Astrocyte of the cerebellum (primary cell): ENCODE results near the gene H2AZ1.

ENCODE experiments used
- DNase-seq: peaks from one replicate; pipeline ENCODE4 v3.0.0-alpha.2; 2011; ENCODE audit warnings: low read depth
- H3K4me3 ChIP-seq: 2 replicates; pipeline ENCODE4 v1.5.1; 2011; ENCODE audit warnings: mild to moderate bottlenecking, low read depth, low read length, moderate library complexity
- in situ Hi-C: cut with HindIII; loops from 2 replicates; pipeline ENCODE4 v1.10.0; 2017; ENCODE audit warnings: low sequenced_read_pairs
- TF ChIP-seq, protein P1 (sequence below): IDR thresholded peaks from 2 replicates; pipeline ENCODE4 v1.5.1; 2012; ENCODE audit warnings: low read length, low read depth, moderate library complexity, mild to moderate bottlenecking; ENCODE audit errors: missing control alignments

Gene H2AZ1

GRCh38 chr4:99921174-99921573 lies 28.9 kb downstream of the H2AZ1 start:
- DNase-seq: no peak
- no peak overlapping the region for H3K4me3 ChIP-seq
- TF ChIP-seq, protein P1, sequence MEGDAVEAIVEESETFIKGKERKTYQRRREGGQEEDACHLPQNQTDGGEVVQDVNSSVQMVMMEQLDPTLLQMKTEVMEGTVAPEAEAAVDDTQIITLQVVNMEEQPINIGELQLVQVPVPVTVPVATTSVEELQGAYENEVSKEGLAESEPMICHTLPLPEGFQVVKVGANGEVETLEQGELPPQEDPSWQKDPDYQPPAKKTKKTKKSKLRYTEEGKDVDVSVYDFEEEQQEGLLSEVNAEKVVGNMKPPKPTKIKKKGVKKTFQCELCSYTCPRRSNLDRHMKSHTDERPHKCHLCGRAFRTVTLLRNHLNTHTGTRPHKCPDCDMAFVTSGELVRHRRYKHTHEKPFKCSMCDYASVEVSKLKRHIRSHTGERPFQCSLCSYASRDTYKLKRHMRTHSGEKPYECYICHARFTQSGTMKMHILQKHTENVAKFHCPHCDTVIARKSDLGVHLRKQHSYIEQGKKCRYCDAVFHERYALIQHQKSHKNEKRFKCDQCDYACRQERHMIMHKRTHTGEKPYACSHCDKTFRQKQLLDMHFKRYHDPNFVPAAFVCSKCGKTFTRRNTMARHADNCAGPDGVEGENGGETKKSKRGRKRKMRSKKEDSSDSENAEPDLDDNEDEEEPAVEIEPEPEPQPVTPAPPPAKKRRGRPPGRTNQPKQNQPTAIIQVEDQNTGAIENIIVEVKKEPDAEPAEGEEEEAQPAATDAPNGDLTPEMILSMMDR: no peak
- in situ Hi-C loops: no loop called here

- TF ChIP-seq, protein P1: no peak
- DNase-seq: no peak
- in situ Hi-C loops: no loop called here
- no peak overlapping the region for H3K4me3 ChIP-seq
These were observed 31.4 kb downstream of the H2AZ1 start for GRCh38 chr4:99918656-99919055.

DNA sequence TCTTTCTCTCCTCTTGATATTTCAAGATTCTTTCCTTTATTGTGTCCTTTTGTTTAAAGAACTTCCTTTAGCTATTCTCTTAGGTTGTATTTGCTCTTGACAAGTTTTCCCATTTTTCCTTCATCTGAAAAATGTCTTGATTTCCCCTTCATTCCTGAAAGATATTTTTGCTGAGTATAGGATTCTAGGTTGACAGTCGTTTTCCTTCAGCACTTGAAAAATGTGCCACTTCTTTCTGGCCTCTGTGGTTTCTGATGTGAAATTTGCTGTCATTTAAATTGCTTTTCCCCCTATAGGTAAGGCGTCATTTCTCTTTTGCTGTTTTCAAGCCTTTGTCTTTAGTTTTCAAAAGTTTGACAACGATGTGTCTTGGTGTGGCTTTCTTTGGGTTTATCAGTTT lies 32.5 kb downstream of the H2AZ1 start:
- no peak overlapping the region for H3K4me3 ChIP-seq
- TF ChIP-seq, protein P1: no peak
- no peak for DNase-seq
- in situ Hi-C loops: no loop called here

DNA sequence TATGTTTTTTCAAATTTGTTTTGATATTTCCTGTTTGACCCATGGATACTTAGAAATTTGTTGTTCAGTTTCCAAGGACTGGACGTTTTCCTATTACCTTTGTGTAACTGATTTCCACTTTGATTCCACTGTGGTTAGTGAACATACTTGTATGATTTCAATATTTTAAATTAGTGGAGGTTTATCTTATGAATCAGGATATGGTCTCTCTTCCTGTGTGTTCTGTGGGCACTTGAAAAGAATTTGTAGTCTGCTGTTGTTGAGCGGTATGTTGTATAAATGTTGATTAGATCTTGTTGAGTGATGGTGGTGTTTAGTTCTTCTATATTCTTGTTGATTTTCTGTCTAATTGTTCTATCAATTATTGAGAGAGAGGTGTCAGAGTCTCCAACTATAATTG lies 34.6 kb downstream of the H2AZ1 start:
- H3K4me3 ChIP-seq: no peak overlapping the region
- in situ Hi-C loops: no loop called here
- DNase-seq: peak; percentile 19
- TF ChIP-seq, protein P1: no peak
